ENCODE measurements around the gene ZNF428.

DNA sequence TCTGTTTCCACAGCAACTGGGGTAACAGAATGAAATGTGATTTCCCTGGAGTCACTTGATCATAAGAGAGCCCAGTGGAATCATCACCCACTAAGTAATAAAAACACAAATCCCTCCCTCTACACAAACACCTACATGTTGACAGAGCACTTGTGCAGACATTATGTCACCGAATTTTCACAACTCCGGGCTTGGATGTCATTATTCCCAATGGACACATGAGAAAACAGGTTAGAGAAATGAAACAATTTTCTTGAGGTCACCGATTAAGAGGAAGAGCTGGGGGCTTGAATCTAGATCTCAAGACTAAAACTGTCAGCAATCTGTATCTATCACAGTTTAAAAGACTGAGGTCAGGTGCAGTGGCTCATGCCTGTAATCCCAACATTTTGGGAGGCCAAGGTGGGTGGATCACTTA, 47.2 kb downstream of the ZNF428 start:
- TF ChIP-seq, protein P1, sequence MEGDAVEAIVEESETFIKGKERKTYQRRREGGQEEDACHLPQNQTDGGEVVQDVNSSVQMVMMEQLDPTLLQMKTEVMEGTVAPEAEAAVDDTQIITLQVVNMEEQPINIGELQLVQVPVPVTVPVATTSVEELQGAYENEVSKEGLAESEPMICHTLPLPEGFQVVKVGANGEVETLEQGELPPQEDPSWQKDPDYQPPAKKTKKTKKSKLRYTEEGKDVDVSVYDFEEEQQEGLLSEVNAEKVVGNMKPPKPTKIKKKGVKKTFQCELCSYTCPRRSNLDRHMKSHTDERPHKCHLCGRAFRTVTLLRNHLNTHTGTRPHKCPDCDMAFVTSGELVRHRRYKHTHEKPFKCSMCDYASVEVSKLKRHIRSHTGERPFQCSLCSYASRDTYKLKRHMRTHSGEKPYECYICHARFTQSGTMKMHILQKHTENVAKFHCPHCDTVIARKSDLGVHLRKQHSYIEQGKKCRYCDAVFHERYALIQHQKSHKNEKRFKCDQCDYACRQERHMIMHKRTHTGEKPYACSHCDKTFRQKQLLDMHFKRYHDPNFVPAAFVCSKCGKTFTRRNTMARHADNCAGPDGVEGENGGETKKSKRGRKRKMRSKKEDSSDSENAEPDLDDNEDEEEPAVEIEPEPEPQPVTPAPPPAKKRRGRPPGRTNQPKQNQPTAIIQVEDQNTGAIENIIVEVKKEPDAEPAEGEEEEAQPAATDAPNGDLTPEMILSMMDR (conservative IDR thresholded peaks at IDR 0.05; ENCODE audit: low read depth in 2 of 2) = no peak
- no peak for TF ChIP-seq EZH2 (IDR thresholded peaks at IDR 0.05; ENCODE audit: low read depth, unreplicated experiment)
- no peak for TF ChIP-seq POLR2AphosphoS5 (IDR thresholded peaks at IDR 0.05; ENCODE audit: low read depth)
- TF ChIP-seq REST (IDR thresholded peaks at IDR 0.05; ENCODE audit: unreplicated experiment) = no peak
- no peak for TF ChIP-seq NANOG (IDR thresholded peaks at IDR 0.05; ENCODE audit: borderline replicate concordance)
- no peak for TF ChIP-seq EZH2phosphoT487 (IDR thresholded peaks at IDR 0.05; ENCODE audit: unreplicated experiment)
- TF ChIP-seq ZNF331 (CRISPR knock-in tag; IDR thresholded peaks at IDR 0.05; ENCODE audit: low read depth) = no peak
- TF ChIP-seq CREB1 (CRISPR knock-in tag; IDR thresholded peaks at IDR 0.05; ENCODE audit: low read depth) = no peak
- TF ChIP-seq JUNB (IDR thresholded peaks at IDR 0.05; ENCODE audit: unreplicated experiment) = no peak
- TF ChIP-seq, protein P2, sequence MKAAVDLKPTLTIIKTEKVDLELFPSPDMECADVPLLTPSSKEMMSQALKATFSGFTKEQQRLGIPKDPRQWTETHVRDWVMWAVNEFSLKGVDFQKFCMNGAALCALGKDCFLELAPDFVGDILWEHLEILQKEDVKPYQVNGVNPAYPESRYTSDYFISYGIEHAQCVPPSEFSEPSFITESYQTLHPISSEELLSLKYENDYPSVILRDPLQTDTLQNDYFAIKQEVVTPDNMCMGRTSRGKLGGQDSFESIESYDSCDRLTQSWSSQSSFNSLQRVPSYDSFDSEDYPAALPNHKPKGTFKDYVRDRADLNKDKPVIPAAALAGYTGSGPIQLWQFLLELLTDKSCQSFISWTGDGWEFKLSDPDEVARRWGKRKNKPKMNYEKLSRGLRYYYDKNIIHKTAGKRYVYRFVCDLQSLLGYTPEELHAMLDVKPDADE (IDR thresholded peaks at IDR 0.05) = no peak
- no peak for TF ChIP-seq ZNF114 (CRISPR knock-in tag; IDR thresholded peaks at IDR 0.05)
- no peak for TF ChIP-seq STAT1 (IDR thresholded peaks at IDR 0.05; ENCODE audit: unreplicated experiment)
